Activated naive CD4-positive, alpha-beta T cell treated with Interleukin-2 at 50 U/mL for 16 hours (primary cell): ENCODE measurements around the gene NTN1.
"Not testable (repeated sequence)": the region's sequence is repeated elsewhere in the genome, so short reads cannot be mapped to it uniquely, and the experiment has no call there.

ENCODE experiments used
- DNase-seq: peaks from one replicate; pipeline ENCODE4 v3.0.0-alpha.2; 2020

NTN1 gene

GRCh38 chr17:9090641-9091096 is 69.4 kb downstream of the NTN1 start:
- DNase-seq, result no peak

- no peak for DNase-seq
Measured at GRCh38 chr17:9094193-9094592, 72.9 kb downstream of the NTN1 start.

- DNase-seq, result no peak
Measured at GRCh38 chr17:9095390-9095789, 74.1 kb downstream of the NTN1 start.

- no peak for DNase-seq
Measured at GRCh38 chr17:9098242-9098825, 77.0 kb downstream of the NTN1 start.

- DNase-seq, result no peak
Measured at GRCh38 chr17:9101356-9101755, 80.0 kb downstream of the NTN1 start.

GRCh38 chr17:9103193-9103592 is 81.9 kb downstream of the NTN1 start:
- not testable (repeated sequence) for DNase-seq

- DNase-seq, result no peak
Measured at GRCh38 chr17:9104370-9105041, 83.2 kb downstream of the NTN1 start.

GRCh38 chr17:9105068-9105868 is 84.0 kb downstream of the NTN1 start:
- DNase-seq, result no peak

GRCh38 chr17:9106278-9106677 is 85.0 kb downstream of the NTN1 start:
- not testable (repeated sequence) for DNase-seq

- DNase-seq, result no peak
Measured at GRCh38 chr17:9107527-9107926, 86.2 kb downstream of the NTN1 start.

- DNase-seq, result no peak
Measured at GRCh38 chr17:9108146-9108545, 86.8 kb downstream of the NTN1 start.

- DNase-seq, result no peak
Measured at GRCh38 chr17:9109933-9110332, 88.6 kb downstream of the NTN1 start.

- no peak for DNase-seq
Measured at GRCh38 chr17:9110501-9110900, 89.2 kb downstream of the NTN1 start.

GRCh38 chr17:9115214-9116191 is 94.2 kb downstream of the NTN1 start:
- peak; percentile 38 for DNase-seq

GRCh38 chr17:9116311-9116835 is 95.1 kb downstream of the NTN1 start:
- DNase-seq, result no peak

- no peak for DNase-seq
Measured at GRCh38 chr17:9116861-9117568, 95.7 kb downstream of the NTN1 start.

- DNase-seq, result no peak
Measured at GRCh38 chr17:9120471-9120870, 99.2 kb downstream of the NTN1 start.

GRCh38 chr17:9121186-9121820 is 100.0 kb downstream of the NTN1 start:
- no peak for DNase-seq

- no peak for DNase-seq
Measured at GRCh38 chr17:9123594-9124553, 102.6 kb downstream of the NTN1 start.

GRCh38 chr17:9124554-9124935 is 103.2 kb downstream of the NTN1 start:
- DNase-seq, result no peak
